GM03348 (cell line): Measurements from ENCODE around the gene INAFM1.
"Not testable (repeated sequence)": the region's sequence is repeated elsewhere in the genome, so short reads cannot be mapped to it uniquely, and the experiment has no call there.

Experiments used
- DNase-seq: peaks from one replicate; pipeline ENCODE4 v3.0.0; 2012; ENCODE audit warnings: low spot score

Gene INAFM1

DNA sequence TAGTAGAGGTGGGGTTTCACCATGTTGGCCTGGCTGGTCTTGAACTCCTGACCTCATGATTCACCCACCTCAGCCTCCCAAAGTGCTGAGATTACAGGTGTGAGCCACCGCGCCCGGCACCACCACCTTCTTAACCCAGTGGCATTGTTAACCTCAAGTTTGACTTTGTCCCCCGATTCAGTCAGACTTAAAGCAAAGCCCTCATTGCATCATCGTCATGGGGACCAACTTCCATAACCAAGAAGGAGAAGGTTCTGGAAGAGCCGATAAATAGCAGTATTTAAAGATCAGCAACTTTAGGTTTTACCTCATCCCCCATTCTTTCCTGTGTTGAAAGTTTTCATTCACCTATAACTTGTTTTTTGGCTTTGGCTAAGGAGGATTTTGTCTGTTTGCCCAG is 6.7 kb upstream of the INAFM1 start:
- no peak for DNase-seq

DNA sequence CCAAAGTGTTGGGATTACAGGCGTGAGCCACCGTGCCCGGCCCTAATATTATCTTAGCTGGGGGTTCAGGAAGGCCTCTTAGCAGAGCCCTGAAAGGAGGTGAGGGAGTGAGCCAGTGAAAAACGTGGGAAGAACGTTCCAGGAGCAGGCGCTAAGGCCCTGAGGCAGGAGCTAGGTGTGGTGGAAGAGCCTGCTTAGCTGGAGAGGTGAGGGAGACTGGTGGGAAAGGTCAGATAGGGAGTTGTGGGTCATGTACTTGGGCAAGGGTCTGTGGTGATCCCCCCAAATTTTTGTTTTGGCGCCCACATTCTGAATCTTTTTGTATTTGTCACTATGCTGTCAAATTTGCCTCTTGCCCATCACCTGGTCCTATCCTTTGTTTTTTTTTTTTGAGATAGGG is 5.1 kb upstream of the INAFM1 start:
- no peak for DNase-seq

DNA sequence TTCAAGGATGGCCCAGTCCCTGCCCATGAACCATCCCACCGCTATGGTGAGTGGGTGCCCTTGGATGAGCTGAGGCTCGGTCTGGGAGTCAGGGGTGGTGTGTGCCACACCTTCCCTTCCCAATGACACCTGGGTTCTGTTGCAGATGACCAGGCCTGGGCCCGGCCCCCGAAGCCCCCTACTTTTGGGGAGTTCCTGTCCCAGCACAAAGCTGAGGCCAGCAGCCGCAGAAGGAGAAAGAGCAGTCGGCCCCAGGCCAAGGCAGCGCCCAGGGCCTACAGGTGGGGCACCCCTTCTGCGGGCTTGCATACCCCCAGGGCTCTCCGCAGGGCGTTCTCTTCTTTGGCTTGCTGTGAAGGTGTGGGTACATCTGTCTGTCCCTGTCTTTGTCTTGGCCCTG is 4.3 kb upstream of the INAFM1 start:
- no peak for DNase-seq

DNA sequence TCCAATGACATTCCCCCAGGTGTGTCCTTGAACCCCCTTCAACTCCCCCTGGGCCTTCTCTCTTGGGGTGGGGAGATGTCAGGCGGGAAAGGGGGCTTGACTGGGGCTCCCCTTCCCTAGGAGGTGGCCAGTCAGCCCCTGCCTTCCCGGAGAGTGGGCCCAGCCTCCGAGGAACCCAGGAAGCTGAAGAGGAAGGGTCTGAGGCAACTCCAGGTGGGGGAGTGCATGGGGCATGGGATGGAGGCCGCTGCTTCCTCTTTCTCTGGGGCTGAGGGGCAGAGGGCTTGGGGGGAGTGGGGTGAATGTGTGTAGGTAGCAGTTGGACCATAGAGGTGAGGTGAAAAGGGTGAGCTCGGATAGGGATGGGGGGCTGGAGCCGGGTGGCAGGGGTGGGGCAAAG is 2.7 kb upstream of the INAFM1 start:
- DNase-seq, result no peak

DNA sequence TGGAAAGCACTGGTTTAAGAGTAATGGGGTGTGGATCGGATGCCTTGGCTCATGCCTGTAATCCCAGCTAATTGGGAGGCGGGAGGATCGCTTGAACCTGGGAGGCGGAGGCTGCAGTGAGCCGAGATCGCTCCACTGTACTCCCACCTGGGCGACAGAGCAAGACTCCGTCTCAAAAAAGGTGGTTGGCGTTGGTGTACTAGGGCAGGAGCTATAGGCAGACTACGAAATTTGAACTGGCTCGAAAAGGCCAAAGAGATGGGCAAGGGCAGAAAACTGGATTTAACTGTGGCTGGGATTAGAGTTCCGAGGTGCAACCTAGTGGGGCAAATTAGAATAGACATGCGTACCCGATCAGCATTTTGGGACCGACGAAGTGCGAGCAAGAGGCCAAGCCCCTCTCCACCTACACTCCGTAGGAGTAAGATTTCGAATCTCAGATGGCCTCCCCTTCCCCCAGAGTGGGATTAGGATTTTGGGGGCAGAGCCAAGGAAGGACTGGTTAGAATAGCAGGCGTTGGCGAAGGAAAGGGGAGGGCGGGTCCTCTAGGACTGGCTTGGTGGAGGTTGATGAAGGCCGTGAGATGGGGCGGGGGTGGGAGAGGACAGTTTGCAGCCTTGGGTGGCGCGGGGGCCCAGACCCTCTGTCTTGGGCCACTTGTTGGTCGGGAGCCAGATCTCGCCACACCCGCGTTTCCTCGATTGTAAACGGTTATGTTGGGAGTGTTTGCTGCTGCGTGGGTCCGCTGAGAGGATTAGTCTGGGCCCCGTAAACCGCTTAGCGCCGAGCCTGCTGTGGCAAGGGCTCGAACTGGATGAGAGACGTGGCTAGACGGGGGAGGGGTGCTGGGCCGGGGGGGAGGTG is 2.0 kb upstream of the INAFM1 start:
- peak; percentile 62 for DNase-seq

DNA sequence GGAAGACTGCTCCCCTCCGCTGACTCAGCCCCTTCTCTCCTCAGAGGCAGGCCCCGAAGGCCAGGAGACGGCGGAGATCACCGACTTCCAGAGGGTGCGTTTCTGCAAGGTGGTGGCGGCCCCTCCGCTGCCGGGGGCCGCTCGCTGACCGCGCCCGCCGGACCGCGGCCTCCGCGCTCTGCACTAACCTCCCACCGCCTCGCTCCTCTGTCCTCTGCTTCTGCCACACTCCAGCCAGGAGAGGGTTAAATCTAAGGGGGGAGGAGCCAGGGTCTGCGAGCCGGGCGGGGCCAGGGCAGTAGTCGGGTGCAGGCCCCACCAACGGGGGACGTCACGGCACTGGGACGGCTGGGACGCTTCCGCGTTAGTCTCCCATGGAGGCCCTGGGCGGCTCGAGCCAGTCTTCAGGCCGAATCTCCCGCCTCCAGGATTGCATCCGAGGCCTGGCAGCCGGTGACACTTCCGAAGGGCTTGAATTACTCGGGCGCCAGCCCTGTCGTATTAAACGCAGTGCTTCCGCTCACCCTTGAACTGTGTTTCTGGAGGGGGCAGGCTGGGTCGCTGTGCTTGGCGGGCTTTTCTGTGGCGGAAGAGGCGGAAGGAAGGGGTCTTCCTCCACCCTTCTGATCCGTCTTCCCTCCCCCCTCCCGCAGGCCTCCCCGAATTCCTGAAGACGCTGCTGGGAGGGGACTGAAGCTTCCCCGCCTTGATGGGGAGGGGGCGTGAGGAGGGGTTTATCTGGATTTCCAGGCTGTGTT is 1.2 kb upstream of the INAFM1 start:
- peak; percentile 94 for DNase-seq

DNA sequence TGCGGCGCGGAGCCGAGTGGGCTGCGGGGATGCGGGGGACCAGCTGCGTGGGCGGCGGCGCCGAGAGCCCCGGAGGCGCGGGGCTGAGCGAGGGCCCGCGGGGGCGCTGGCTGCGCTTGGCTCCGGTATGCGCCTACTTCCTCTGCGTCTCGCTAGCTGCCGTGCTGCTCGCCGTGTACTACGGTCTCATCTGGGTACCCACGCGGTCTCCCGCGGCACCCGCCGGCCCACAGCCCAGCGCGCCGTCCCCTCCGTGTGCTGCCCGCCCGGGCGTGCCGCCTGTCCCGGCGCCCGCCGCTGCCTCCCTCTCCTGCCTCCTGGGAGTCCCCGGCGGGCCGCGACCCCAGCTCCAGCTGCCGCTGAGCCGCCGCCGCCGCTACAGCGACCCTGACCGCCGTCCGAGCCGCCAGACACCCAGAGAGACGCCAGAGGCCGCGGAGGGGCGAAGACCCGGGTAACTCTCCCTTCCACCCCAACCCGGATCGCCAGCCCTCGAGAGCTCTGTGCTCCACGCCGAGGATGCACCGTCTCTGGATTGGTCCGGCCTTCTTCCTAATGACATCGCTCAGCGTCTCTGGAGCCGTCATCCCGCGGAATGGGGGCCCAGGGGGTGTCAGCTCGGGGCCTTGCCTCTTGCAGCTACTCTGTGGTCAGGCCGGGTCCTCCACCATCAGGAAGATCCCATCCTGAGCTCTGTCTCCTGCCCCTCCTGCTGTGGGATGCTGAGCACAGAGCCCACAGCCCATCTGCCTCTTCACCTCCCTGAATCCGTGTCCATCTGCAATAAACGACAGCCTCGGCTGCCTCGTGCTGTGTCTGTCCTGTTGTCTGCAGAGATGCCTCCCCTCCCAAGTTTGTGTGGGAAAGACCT is 441 bp downstream of the INAFM1 start:
- DNase-seq, result no peak

DNA sequence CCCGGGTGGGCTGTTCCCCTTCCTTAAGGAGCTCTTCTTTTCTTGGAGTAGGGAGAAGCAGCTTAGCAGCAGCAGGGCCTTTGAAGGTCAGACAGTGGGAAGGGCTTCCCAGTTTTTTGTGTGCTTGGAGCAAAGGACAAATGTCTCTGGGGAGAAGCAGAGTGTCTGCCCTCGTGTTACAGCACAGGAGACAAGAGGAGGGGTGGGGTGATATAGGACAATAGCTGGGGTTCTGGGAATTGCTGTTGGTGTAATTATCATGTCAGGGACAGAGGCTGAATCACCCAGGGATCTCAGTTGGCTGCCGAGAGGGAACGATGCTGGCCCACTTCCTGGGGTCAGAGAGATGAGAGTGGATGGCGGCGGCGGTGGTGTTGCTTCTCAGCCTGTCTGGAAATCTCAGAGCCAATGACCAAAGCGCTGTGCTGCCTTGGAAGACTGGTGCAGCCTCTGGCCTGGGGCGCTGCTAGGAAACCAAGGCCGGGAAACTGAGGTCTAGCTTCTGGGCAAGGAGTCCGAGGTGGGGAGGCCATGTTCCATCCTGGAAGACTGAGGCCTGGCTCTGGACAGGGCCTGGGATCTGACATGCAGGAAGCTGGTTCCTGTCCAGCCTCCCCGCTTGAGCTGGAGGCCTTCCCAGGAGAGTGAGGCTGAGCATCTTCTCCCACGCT is 1.2 kb downstream of the INAFM1 start:
- DNase-seq, result peak; percentile 62

DNA sequence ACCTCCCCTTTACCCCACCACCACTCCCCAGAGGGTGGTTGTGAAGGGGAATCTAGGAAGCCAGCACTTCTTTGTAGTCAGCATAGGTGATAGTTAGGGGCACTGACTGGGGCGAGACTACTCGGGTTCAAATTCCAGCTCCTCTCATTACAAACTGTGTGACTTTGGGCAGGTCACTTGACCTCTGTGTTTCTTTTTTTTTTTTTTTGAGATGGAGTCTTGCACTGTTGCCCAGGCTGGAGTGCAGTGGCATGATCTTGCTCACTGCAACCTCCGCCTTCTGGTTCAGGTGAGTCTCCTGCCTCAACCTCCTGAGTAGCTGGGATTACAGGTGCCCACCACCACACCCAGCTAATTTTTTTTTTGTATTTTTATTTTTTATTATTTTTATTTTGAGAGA is 1.8 kb downstream of the INAFM1 start:
- DNase-seq, result not testable (repeated sequence)

DNA sequence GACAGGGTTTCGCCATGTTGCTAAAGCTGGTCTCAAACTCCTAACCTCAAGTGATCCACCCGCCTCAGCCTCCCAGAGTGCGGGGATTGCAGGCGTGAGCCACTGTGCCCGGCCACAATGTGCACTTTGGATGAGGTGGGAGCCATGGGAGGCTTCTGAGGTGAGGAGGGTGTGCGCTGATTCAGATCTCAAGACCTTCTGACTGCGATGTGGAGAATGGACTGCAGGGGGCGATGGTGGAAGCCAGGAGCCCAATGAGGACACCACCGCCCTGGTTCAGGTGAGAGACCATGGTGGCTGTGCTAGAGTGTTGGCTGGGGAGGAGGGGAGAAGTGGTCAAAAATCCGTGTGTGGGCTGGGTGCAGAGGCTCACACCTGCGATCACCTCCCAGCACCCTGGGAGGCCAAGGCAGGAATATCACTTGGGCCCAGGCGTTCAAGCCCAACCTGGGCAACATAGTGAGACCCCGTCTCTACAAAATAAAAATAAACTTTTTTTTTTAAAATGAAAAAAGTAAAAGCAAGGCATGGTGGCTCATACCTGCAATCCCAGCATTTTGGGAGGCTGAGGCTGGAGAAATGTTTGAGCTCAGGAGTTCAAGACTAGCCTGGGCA is 5.6 kb downstream of the INAFM1 start:
- peak; percentile 22 for DNase-seq

DNA sequence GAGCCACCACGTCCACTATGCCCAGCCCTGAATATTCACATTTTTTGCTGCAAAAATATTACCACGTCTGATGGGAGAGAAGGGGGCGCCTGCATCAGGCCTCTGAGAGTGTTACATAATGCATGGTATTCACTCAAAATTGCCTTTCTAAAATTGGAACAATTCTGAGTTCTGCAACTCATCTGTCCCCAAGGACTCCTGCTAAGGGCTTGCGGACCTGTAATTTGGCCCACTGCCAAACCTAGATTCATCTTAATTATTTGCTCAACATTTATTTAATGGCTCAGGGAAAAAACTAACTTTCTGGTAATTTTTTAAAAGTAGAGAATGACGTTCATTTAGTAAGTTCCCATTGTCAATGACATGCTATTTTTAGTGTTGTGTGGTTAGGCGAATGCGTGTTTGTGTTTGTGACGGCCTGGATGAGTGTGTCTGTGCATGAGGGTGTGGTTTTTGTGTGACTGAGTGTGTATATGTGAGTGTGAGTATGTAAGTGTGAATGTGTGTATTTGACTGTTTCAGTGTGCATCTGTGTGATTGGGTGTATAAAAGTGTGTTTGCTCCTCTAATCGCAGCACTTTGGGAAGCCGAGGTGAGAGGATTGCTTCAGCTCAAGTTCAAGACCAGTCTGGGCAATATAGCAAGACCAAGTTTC is 8.8 kb downstream of the INAFM1 start:
- DNase-seq, result no peak

DNA sequence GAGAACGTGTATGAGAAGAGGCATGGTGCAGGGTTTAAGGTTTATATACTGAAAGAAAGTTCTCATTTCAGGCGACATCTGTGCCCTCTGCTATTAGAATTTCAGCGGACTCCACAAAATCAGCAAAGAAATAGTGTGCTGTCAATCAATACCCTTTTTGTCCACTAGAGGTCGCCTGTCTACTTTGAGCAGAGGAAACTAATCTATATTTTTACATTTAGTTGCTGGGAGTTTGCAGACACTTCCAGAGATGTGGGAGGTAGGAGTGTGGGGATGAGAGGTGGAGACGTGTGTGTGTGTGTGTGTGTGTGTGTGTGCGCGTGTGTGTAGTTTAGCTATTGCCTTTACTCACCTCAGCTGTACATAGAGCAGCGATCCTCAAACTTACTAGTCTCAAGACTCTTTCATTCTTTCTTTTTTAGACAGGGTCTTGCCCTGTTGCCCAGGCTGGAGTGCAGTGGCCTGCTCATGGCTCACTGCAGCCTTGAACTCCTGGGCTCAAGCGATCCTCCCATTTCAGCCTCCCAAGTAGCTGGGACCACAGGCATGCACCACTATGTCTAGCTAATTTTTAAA is 9.7 kb downstream of the INAFM1 start:
- peak; percentile 52 for DNase-seq

DNA sequence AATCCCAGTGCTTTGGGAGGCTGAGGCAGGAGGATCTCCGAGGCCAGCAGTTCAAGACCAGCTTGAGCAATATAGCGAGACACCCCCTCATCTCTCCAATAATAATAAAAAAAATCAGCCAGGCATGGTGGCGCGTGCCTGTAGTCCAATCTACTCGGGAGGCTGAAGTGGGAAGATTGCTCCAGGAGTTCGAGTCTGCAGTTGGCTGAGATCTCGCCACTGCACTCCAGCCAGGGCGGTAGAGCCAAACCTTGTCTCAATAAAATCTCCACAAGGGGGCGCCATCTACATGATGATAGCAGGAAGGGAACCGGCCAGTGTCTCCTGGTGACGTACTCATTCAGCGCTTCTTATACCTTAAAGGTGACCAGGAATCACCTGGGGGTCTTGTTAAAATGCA is 21.4 kb downstream of the INAFM1 start:
- peak; percentile 78 for DNase-seq

DNA sequence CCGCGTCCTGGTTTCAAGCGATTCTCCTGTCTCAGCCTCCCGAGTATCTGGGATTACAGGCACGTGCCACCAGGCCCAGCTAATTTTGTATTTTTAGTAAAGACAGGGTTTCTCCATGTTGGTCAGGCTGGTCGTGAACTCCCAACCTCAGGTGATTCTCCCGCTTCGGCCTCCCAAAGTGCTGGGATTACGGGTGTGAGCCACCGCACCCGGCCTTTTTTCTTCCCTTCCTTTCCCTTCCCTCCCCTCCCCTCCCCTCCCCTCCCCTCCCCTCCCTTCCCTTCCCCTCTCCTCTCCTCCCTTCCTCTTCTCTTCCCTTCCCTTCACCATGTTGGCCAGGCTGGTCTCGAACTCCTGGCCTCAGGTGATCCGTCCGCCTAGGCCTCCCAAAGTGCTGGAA is 26.2 kb downstream of the INAFM1 start:
- DNase-seq, result not testable (repeated sequence)

DNA sequence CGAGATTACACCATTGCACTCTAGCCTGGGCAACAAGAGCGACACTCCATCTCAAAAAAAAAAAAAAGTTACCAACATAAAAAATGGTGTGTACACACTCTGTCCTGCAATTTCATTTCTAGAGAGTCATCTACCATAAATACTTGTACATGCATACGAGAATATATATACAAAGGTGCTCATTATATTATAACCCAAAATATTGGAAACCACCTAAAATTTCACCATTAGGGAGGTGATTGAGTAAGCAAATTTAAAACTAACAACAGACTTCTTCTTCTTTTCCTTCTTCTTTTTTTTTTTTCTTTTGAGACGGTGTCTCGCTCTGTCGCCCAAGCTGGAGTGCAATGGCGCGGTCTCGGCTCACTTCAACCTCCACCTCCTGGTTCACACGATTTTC is 27.6 kb downstream of the INAFM1 start:
- DNase-seq, result no peak

DNA sequence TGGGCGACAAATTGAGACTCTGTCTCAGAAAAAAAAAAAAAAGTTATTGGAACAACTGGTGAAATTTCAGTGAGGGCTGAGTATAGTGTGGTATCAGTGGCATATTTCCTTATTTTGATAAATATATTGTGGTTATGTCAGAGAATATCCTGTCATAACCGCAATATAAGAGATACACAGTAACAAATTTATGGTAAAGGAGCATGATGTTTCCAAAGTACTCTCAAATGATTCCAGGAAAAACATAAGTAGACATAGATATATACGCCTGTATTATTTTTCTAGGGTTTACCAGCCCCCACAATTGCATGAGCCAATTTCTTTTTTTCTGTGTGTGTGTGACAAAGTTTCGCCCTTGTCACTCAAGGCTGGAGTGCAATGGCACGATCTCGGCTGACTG is 29.3 kb downstream of the INAFM1 start:
- DNase-seq, result no peak

DNA sequence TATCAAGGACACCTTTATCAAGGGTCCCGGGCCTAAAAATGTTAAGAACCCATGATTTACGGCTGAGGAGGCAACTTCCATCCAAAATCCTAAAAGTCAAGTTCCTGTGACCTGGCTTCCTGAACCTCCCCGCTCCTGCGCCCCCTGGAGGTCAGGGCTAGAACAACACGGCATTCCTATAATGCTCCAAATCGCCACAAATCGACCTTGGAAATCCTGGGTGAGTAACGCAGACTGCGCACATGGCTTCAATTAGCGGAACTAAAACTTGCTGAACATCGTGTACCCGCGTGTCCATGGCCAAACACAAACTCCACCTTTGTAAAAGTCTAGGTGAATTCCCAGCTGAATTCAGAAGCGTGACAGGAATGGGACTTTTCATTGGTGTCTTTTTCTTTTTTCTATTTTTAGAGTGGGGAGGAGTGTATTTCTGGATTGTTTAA is 30.6 kb downstream of the INAFM1 start:
- DNase-seq, result peak; percentile 91

DNA sequence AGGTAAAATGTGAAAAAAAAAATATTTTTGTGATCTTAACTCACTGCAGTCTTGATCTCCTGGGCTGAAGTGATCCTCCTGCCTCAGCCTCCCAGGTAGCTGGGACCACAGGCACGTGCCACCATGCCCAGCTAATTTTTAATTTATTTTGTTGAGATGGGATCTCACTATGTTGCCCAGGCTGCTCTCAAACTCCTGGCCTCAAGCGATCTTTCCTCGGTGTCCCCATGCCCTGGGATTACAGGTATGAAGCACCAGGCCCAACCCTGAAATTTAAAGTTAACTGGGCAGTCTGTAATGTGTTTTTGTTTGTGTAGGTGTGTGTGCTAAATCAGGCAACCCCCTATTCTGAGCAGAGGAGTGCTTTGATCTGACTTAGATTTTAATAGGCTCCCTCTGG is 31.6 kb downstream of the INAFM1 start:
- DNase-seq, result no peak

DNA sequence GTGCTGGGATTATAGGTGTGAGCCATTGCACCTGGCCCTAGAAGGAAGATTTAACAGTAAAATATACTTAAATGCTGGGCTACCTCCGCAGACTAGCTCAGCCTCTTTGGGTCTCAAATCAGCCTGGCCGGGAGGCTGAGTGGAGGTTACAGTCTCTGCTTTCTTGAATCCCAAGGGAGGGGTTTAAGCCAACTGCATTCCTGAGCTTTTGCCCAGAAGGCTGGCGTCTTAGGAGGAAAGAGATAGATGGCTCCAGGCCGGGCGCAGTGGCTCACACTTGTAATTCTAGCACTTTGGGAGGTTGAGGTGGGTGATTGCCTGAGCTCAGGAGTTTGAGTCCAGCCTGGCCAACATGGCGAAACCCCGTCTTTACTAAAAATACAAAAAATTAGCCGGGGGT is 34.4 kb downstream of the INAFM1 start:
- peak; percentile 62 for DNase-seq

DNA sequence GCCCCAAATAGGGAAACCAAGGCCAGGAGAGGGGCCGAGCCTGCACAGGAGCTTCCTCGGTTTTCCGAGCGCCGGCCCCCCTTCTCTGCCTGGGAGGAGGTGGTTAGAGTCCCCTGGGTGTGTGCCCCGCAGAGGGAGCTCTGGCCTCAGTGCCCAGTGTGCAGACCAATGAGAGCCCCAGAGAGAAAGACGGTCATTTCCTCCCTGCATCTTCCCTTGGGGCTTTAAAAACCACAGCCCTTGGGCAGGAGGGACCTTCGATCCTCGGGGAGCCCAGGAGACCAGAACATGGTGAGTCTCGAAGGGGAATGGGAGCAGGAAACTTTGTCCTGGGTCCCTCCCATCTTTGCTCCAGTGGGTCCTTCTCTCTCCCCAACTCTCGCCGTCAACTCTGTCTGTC is 34.9 kb downstream of the INAFM1 start, which contains the start of gene C5AR1:
TSS of gene C5AR1 (plus strand) at position 254 of the 400 bp plus-strand sequence. CDS start at position 289, 35 bp downstream.
- DNase-seq, result no peak
